Measurements from ENCODE around the gene PKDCC. TPM values are rescaled to one million over a fixed set of nuclear protein-coding genes. Genes with fewer than 3 reads are reported as not detected.
"Not testable (repeated sequence)": the region's sequence is repeated elsewhere in the genome, so short reads cannot be mapped to it uniquely, and the experiment has no call there.

PKDCC gene
- total RNA-seq, 1 experiment from 2014 or later = not detected

GRCh38 chr2:42034096-42034495, 13.7 kb upstream of the PKDCC start:
- DNase-seq; H3K9ac ChIP-seq (ENCODE audit: low read length); H3K27ac ChIP-seq (ENCODE audit: low read length); H3K9me2 ChIP-seq (replicated peaks; ENCODE audit: insufficient read depth, low read length); H3K4me3 ChIP-seq (ENCODE audit: low read length); H3K27me3 ChIP-seq (ENCODE audit: low read length); H3K79me2 ChIP-seq (ENCODE audit: low read length); H2AFZ ChIP-seq (ENCODE audit: low read length); H3K4me1 ChIP-seq (ENCODE audit: low read length); H3K9me3 ChIP-seq (ENCODE audit: low read length); H3K36me3 ChIP-seq (ENCODE audit: insufficient read depth, low read length); H4K20me1 ChIP-seq (ENCODE audit: insufficient read depth, low read depth, low read length); H3K4me2 ChIP-seq (ENCODE audit: low read depth, low read length, poor library complexity, severe bottlenecking): not testable (repeated sequence)

DNA sequence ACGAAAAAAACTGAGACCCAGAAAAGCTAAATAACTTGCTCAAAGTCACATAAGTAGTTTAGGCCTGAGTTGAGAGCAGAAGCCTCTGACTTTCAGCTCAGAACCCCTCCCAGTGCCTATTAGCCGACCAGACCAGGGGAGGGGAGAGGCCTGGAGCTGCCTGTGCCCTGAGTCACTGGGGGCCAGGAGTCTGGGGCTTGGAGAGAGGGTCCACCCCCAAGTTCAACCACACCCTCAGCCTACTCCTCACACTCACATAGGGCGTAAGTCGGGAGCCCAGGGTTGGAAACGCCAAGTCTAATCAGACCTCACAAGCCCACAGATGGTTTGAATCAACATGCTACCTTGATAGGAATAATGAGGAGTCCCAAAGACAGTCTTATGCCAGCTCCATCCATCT, 12.6 kb upstream of the PKDCC start:
- Histone ChIP-seq H3K27ac (ENCODE audit: low read length) (no peak overlapping the region), H3K27me3 (ENCODE audit: low read length) (no peaks in the 10 kb centered on the region), H3K79me2 (ENCODE audit: low read length) (no peaks in the 10 kb centered on the region), H3K9ac (ENCODE audit: low read length) (no peak overlapping the region), H4K20me1 (ENCODE audit: insufficient read depth, low read depth, low read length) (no peaks in the 10 kb centered on the region), H3K36me3 (ENCODE audit: insufficient read depth, low read length) (no peaks in the 10 kb centered on the region), H2AFZ (ENCODE audit: low read length) (no peak overlapping the region), H3K4me2 (ENCODE audit: low read depth, low read length, poor library complexity, severe bottlenecking) (no peak overlapping the region), H3K9me3 (ENCODE audit: low read length) (no peaks in the 10 kb centered on the region), H3K9me2 (replicated peaks; ENCODE audit: insufficient read depth, low read length) (no peaks in the 10 kb centered on the region), H3K4me1 (ENCODE audit: low read length) (no peaks in the 10 kb centered on the region), H3K4me3 (ENCODE audit: low read length) (no peak overlapping the region)
- no peak for DNase-seq

- no peak overlapping the region for H3K4me2 ChIP-seq (ENCODE audit: low read depth, low read length, poor library complexity, severe bottlenecking)
- H3K9me3 ChIP-seq (ENCODE audit: low read length) = no peaks in the 10 kb centered on the region
- no peaks in the 10 kb centered on the region for H3K9me2 ChIP-seq (replicated peaks; ENCODE audit: insufficient read depth, low read length)
- no peak overlapping the region for H3K9ac ChIP-seq (ENCODE audit: low read length)
- H3K4me1 ChIP-seq (ENCODE audit: low read length) = no peaks in the 10 kb centered on the region
- no peaks in the 10 kb centered on the region for H3K27me3 ChIP-seq (ENCODE audit: low read length)
- H3K4me3 ChIP-seq (ENCODE audit: low read length) = no peak overlapping the region
- H4K20me1 ChIP-seq (ENCODE audit: insufficient read depth, low read depth, low read length) = no peaks in the 10 kb centered on the region
- no peak overlapping the region for H2AFZ ChIP-seq (ENCODE audit: low read length)
- H3K36me3 ChIP-seq (ENCODE audit: insufficient read depth, low read length) = no peaks in the 10 kb centered on the region
- H3K27ac ChIP-seq (ENCODE audit: low read length) = no peak overlapping the region
- no peaks in the 10 kb centered on the region for H3K79me2 ChIP-seq (ENCODE audit: low read length)
- no peak for DNase-seq
Measured at GRCh38 chr2:42036413-42036812, 11.4 kb upstream of the PKDCC start.

DNA sequence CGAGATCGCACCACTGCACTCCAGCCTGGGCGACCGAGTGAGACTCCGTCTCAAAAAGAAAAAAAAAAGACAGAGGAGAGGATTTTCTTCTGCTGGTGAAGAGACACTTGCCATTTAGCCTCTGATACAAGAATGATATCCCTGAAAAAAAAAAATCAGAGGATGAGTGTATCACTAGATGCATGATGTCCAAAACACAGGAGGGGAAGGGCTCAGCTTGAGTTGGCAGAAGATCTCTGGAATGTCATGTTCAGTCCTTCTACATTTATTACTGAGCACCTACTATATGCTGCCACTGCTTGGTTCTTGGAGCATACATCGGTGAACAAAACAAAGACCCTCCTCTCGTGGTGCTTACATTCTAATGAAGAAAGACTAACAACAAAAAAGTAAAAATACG, 10.9 kb upstream of the PKDCC start:
- H3K79me2 ChIP-seq (ENCODE audit: low read length) = no peaks in the 10 kb centered on the region
- H3K36me3 ChIP-seq (ENCODE audit: insufficient read depth, low read length) = no peaks in the 10 kb centered on the region
- DNase-seq = no peak
- no peaks in the 10 kb centered on the region for H3K9me3 ChIP-seq (ENCODE audit: low read length)
- H3K4me2 ChIP-seq (ENCODE audit: low read depth, low read length, poor library complexity, severe bottlenecking) = no peak overlapping the region
- H3K9me2 ChIP-seq (replicated peaks; ENCODE audit: insufficient read depth, low read length) = no peaks in the 10 kb centered on the region
- no peaks in the 10 kb centered on the region for H4K20me1 ChIP-seq (ENCODE audit: insufficient read depth, low read depth, low read length)
- no peak overlapping the region for H3K27ac ChIP-seq (ENCODE audit: low read length)
- no peaks in the 10 kb centered on the region for H3K27me3 ChIP-seq (ENCODE audit: low read length)
- H3K4me3 ChIP-seq (ENCODE audit: low read length) = no peak overlapping the region
- no peak overlapping the region for H2AFZ ChIP-seq (ENCODE audit: low read length)
- H3K9ac ChIP-seq (ENCODE audit: low read length) = no peak overlapping the region
- H3K4me1 ChIP-seq (ENCODE audit: low read length) = no peaks in the 10 kb centered on the region

DNA sequence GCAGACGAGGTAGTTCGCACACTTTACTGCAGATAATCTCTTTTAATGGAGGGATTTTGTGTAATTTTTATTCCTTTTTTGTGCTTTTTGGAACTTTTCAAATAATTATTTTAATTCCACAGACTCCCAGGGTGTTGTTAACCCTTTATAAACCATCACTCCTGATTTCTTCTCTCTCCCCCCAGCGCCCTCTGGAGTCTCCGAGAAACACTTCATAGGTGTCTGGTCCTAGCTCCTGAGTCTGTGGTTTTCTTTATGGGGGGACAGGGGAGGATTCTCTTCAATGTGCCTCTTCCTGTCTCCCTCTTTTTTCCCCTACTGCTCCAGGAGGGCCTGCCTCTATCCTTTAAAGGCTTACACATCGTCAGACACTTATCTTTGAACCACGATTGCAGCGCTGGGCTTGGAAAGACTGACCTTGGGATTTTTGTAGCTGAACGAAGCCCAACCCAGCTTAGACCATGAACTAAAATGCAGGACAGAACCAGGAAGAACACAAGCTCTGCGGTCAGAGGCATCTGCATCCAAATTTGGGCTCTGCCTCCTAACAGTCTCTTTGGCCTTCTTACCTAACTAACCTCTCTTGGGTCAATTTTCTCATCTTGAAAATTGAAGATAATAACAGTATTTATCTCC, 7.1 kb upstream of the PKDCC start:
- no peak overlapping the region for H3K27ac ChIP-seq (ENCODE audit: low read length)
- no peak overlapping the region for H3K4me3 ChIP-seq (ENCODE audit: low read length)
- H3K79me2 ChIP-seq (ENCODE audit: low read length) = no peaks in the 10 kb centered on the region
- no peak overlapping the region for H3K4me2 ChIP-seq (ENCODE audit: low read depth, low read length, poor library complexity, severe bottlenecking)
- H4K20me1 ChIP-seq (ENCODE audit: insufficient read depth, low read depth, low read length) = no peaks in the 10 kb centered on the region
- no peak overlapping the region for H3K9ac ChIP-seq (ENCODE audit: low read length)
- H3K27me3 ChIP-seq (ENCODE audit: low read length) = no peaks in the 10 kb centered on the region
- H2AFZ ChIP-seq (ENCODE audit: low read length) = no peak overlapping the region
- no peak for DNase-seq
- H3K9me2 ChIP-seq (replicated peaks; ENCODE audit: insufficient read depth, low read length) = no peaks in the 10 kb centered on the region
- no peaks in the 10 kb centered on the region for H3K36me3 ChIP-seq (ENCODE audit: insufficient read depth, low read length)
- H3K9me3 ChIP-seq (ENCODE audit: low read length) = no peaks in the 10 kb centered on the region
- H3K4me1 ChIP-seq (ENCODE audit: low read length) = no peaks in the 10 kb centered on the region

- H3K9me2 ChIP-seq (replicated peaks; ENCODE audit: insufficient read depth, low read length) = no peaks in the 10 kb centered on the region
- H3K36me3 ChIP-seq (ENCODE audit: insufficient read depth, low read length) = no peaks in the 10 kb centered on the region
- H4K20me1 ChIP-seq (ENCODE audit: insufficient read depth, low read depth, low read length) = no peaks in the 10 kb centered on the region
Measured at GRCh38 chr2:42041377-42042127, 6.3 kb upstream of the PKDCC start.

GRCh38 chr2:42042631-42043355, 5.0 kb upstream of the PKDCC start:
- Histone ChIP-seq H3K36me3 (ENCODE audit: insufficient read depth, low read length) (no peaks in the 10 kb centered on the region), H3K9me2 (replicated peaks; ENCODE audit: insufficient read depth, low read length) (no peaks in the 10 kb centered on the region), H3K4me1 (ENCODE audit: low read length) (no peaks in the 10 kb centered on the region), H3K9me3 (ENCODE audit: low read length) (no peaks in the 10 kb centered on the region), H3K4me3 (ENCODE audit: low read length) (no peak overlapping the region), H3K27ac (ENCODE audit: low read length) (no peak overlapping the region), H4K20me1 (ENCODE audit: insufficient read depth, low read depth, low read length) (no peaks in the 10 kb centered on the region), H3K4me2 (ENCODE audit: low read depth, low read length, poor library complexity, severe bottlenecking) (no peak overlapping the region), H3K9ac (ENCODE audit: low read length) (no peak overlapping the region), H2AFZ (ENCODE audit: low read length) (no peak overlapping the region), H3K79me2 (ENCODE audit: low read length) (no peaks in the 10 kb centered on the region), H3K27me3 (ENCODE audit: low read length) (no peaks in the 10 kb centered on the region)
- no peak for DNase-seq

More at GRCh38 chr2:42041377-42042127, 6.3 kb upstream of the PKDCC start:
- Histone ChIP-seq H3K27ac (ENCODE audit: low read length) (no peak overlapping the region), H2AFZ (ENCODE audit: low read length) (no peak overlapping the region), H3K4me3 (ENCODE audit: low read length) (no peak overlapping the region), H3K9me3 (ENCODE audit: low read length) (no peaks in the 10 kb centered on the region), H3K27me3 (ENCODE audit: low read length) (no peaks in the 10 kb centered on the region), H3K4me1 (ENCODE audit: low read length) (no peaks in the 10 kb centered on the region), H3K9ac (ENCODE audit: low read length) (no peak overlapping the region), H3K79me2 (ENCODE audit: low read length) (no peaks in the 10 kb centered on the region), H3K4me2 (ENCODE audit: low read depth, low read length, poor library complexity, severe bottlenecking) (no peak overlapping the region)
- no peak for DNase-seq

GRCh38 chr2:42043789-42044394, 3.9 kb upstream of the PKDCC start:
- H3K4me1 ChIP-seq (ENCODE audit: low read length) = no peaks in the 10 kb centered on the region
- no peak overlapping the region for H3K4me3 ChIP-seq (ENCODE audit: low read length)
- no peaks in the 10 kb centered on the region for H3K79me2 ChIP-seq (ENCODE audit: low read length)
- no peak for DNase-seq
- H3K27ac ChIP-seq (ENCODE audit: low read length) = no peak overlapping the region
- no peak overlapping the region for H3K9ac ChIP-seq (ENCODE audit: low read length)
- H3K27me3 ChIP-seq (ENCODE audit: low read length) = no peaks in the 10 kb centered on the region
- H4K20me1 ChIP-seq (ENCODE audit: insufficient read depth, low read depth, low read length) = no peaks in the 10 kb centered on the region
- no peak overlapping the region for H2AFZ ChIP-seq (ENCODE audit: low read length)
- H3K9me3 ChIP-seq (ENCODE audit: low read length) = no peaks in the 10 kb centered on the region
- no peak overlapping the region for H3K4me2 ChIP-seq (ENCODE audit: low read depth, low read length, poor library complexity, severe bottlenecking)
- H3K36me3 ChIP-seq (ENCODE audit: insufficient read depth, low read length) = no peaks in the 10 kb centered on the region
- H3K9me2 ChIP-seq (replicated peaks; ENCODE audit: insufficient read depth, low read length) = no peaks in the 10 kb centered on the region

All from Karpas-422 (cell line).